ENCODE results near the gene UCHL3.

UCHL3 gene

DNA sequence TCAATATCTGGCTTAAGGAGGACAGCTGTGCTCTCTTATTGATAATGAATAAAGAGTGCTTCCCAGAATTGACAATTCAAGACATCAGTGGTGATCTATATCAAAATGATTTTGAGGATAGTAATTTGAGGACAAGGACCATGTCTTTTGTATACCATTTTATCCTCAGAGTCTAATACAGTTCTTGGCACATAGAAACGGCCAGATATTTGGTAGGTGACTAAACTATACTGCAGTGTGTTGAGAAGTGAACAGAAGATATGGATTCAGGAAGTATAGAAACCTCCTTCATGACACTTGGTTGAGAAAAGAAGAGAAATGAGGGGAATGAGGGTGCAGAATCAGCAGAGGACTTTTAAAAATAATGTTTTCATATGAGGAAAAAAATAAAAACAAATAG is 70.4 kb downstream of the UCHL3 start:
- Histone ChIP-seq H3K36me3 (ENCODE audit: insufficient read depth, low read length) (peaks cover 8% of the 10 kb centered on the region; the same call in 1 of the 2 replicates), H3K9me3 (ENCODE audit: low read depth, low read length) (no peaks in the 10 kb centered on the region), H3K4me3 (peak overlapping the region; percentile 72), H3K9ac (ENCODE audit: insufficient read length) (peak overlapping the region; percentile 36), H3K27ac (peak overlapping the region; percentile 97)
- no peak for DNase-seq (ENCODE audit: low read depth, low spot score)
- TF ChIP-seq FOXP2 (optimal IDR thresholded peaks at IDR 0.05; ENCODE audit: control extremely low read depth, extremely low read length, insufficient read depth) (no peak), EZH2 (IDR thresholded peaks at IDR 0.05) (no peak), POLR2AphosphoS5 (IDR thresholded peaks at IDR 0.05; ENCODE audit: borderline replicate concordance, low read depth, low read length) (no peak)

DNA sequence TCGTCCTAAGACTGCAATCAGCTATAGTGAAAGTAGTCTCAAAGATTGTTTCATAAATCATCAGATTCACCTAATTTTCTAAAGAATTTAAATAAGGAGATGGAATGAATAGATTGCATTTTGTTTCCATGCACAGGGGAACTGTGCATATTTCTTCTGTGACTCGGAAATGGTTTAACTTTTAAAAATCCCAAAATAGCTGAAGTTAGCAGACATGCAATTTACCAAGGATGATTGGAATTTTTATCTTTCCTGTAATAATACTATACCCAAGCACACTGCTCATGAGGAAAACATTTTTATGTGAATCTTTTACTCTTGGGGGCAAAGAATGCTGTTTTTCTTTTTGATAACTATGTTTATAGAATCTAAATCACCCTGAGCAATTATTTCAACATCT is 71.6 kb downstream of the UCHL3 start:
- H3K9ac ChIP-seq (ENCODE audit: insufficient read length) = peak overlapping the region; percentile 36
- peak overlapping the region; percentile 72 for H3K4me3 ChIP-seq
- H3K36me3 ChIP-seq (ENCODE audit: insufficient read depth, low read length) = peaks cover 13% of the 10 kb centered on the region; the same call in 1 of the 2 replicates
- H3K27ac ChIP-seq = peak overlapping the region; percentile 97
- no peaks in the 10 kb centered on the region for H3K9me3 ChIP-seq (ENCODE audit: low read depth, low read length)
- DNase-seq (ENCODE audit: low read depth, low spot score) = peak; percentile 91
- no peak for TF ChIP-seq EZH2 (IDR thresholded peaks at IDR 0.05)
- peak; percentile 50; the same call in 1 of the 2 replicates for TF ChIP-seq POLR2AphosphoS5 (IDR thresholded peaks at IDR 0.05; ENCODE audit: borderline replicate concordance, low read depth, low read length)

DNA sequence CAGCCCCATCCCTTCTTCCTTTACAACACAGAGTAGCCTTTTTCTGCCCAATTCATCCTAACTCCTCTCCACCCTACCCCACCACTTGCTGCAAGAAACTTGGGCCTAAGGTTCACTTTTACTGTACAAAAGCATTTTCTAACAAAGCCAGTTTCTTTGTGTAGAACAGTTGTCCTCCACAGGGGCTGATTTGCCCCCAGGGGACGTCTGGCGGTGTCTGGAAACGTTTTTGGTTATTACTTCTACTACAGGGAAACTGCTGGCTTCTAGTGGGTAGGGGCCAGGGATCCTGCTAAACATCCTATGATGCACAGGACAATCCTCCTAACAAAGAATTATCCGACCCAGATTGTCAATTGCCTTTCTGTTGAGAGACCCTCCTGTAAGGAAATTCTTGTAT is 79.2 kb downstream of the UCHL3 start:
- DNase-seq (ENCODE audit: low read depth, low spot score) = no peak
- H3K9ac ChIP-seq (ENCODE audit: insufficient read length) = no peak overlapping the region
- peak overlapping the region; percentile 55; the same call in 1 of the 2 replicates for H3K27ac ChIP-seq
- no peak for TF ChIP-seq POLR2AphosphoS5 (IDR thresholded peaks at IDR 0.05; ENCODE audit: borderline replicate concordance, low read depth, low read length)
- TF ChIP-seq EZH2 (IDR thresholded peaks at IDR 0.05) = no peak
- no peak for TF ChIP-seq FOXP2 (optimal IDR thresholded peaks at IDR 0.05; ENCODE audit: control extremely low read depth, extremely low read length, insufficient read depth)
- H3K9me3 ChIP-seq (ENCODE audit: low read depth, low read length) = no peaks in the 10 kb centered on the region
- peaks cover 11% of the 10 kb centered on the region; the same call in 1 of the 2 replicates for H3K36me3 ChIP-seq (ENCODE audit: insufficient read depth, low read length)
- no peak overlapping the region for H3K4me3 ChIP-seq

DNA sequence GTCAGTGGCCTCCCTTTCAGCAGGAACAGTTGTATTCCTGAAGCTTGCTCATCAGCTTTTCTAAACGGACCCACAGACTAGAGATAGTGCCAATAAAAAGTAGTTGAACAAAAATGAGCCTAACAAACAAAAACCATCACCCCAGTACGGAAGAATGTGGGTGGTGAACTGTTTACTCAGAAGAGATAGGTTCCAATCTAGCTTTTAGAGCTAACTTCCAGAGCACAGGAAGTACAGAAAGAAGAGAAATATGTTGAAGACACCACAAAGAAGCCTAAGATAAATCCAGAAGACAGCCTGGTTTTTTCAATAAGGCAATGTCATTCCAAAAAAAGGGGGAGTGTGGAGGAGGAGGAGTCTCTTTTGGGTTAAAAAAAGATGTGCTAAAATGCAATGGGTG is 83.7 kb downstream of the UCHL3 start:
- TF ChIP-seq FOXP2 (optimal IDR thresholded peaks at IDR 0.05; ENCODE audit: control extremely low read depth, extremely low read length, insufficient read depth) (no peak), EZH2 (IDR thresholded peaks at IDR 0.05) (no peak), POLR2AphosphoS5 (IDR thresholded peaks at IDR 0.05; ENCODE audit: borderline replicate concordance, low read depth, low read length) (no peak)
- Histone ChIP-seq H3K36me3 (ENCODE audit: insufficient read depth, low read length) (no peaks in the 10 kb centered on the region), H3K9ac (ENCODE audit: insufficient read length) (no peak overlapping the region), H3K9me3 (ENCODE audit: low read depth, low read length) (no peaks in the 10 kb centered on the region), H3K4me3 (no peak overlapping the region), H3K27ac (peak overlapping the region; percentile 90)
- DNase-seq (ENCODE audit: low read depth, low spot score) = no peak

DNA sequence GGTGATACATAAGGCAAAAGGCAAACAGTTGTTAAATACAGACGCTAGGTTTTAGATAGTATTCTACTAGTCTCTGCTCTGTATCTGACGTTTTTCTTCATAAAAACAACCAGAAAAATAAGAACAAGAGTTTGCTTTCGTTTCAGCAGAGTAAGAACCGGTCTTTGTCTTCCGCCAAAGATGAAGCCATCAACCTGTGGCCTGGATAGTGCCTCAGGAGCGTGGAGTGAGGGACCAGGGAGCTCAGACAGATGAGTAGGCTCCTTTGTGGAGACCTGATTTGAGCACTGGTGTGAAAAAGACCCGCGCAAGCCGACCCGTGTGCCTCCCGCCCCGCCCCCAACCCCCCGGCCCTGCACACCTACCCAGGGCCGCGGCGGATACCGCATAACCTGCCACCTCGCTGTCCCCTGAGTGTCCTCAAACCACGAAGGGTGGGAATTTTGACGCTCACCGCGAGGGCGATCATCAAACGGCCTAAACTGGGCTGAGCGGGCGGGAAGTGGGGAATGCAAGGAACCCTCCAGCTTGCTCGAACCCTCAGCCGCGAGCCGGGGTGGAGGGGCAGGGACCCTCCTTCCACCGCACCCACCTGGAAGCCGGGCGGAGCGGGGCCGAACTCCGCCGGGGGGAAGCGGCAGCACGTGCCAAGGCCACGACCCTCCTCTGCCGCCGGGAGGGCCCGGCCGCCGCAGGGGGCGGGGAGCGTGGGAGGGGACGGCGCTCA is 85.7 kb downstream of the UCHL3 start:
- no peak overlapping the region for H3K4me3 ChIP-seq
- H3K9me3 ChIP-seq (ENCODE audit: low read depth, low read length) = no peaks in the 10 kb centered on the region
- H3K36me3 ChIP-seq (ENCODE audit: insufficient read depth, low read length) = peaks cover 2% of the 10 kb centered on the region; the same call in 1 of the 2 replicates
- DNase-seq (ENCODE audit: low read depth, low spot score) = no peak
- H3K9ac ChIP-seq (ENCODE audit: insufficient read length) = no peak overlapping the region
- TF ChIP-seq FOXP2 (optimal IDR thresholded peaks at IDR 0.05; ENCODE audit: control extremely low read depth, extremely low read length, insufficient read depth) (no peak), EZH2 (IDR thresholded peaks at IDR 0.05) (no peak), POLR2AphosphoS5 (IDR thresholded peaks at IDR 0.05; ENCODE audit: borderline replicate concordance, low read depth, low read length) (no peak)
- H3K27ac ChIP-seq = 0 out of 2 replicates have a peak overlapping the region, but pooled peaks have one; percentile 55

DNA sequence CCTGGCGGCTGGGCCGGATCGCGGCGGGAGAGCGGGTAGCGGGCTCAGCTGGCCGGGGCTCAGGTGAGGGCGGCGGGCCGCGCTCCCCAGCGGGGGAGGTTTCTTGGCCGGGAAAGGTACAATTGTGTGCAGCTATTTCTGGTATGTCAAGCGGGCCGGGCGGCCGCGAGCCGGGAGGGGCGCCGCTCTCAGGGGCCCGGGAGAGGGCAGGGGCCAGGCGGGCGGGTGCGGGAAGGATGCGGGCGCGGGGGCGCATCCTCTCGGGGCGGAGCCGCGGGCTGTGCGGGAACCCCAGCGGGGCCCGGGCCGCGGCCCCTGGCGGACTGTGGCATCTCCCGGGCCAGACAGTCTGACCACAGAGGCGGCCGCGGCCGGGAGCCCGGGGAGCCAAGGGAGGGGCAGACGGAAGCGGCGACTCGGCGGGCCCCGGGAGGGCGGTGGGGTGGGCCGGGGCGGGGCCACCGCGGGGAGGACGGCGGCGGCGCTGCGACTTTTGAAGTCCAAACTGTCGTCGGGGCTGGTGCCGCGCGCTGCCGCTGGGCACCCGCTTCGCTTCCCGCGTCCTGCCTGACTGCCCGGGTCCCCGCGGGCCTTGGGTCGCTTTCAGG is 86.3 kb downstream of the UCHL3 start, which contains the start of gene LMO7:
Gene LMO7 (plus strand): TSS at position 503 of the 608 bp plus-strand sequence. CDS start 328 bp downstream, outside the sequence.
- no peak for DNase-seq (ENCODE audit: low read depth, low spot score)
- Histone ChIP-seq H3K9me3 (ENCODE audit: low read depth, low read length) (no peaks in the 10 kb centered on the region), H3K9ac (ENCODE audit: insufficient read length) (peak within 1 kb of the TSS; percentile 78), H3K36me3 (ENCODE audit: insufficient read depth, low read length) (peaks cover 9% of the 10 kb centered on the region), H3K27ac (0 out of 2 replicates have a peak within 1 kb of the TSS, but pooled peaks have one; percentile 55), H3K4me3 (peak within 1 kb of the TSS; percentile 82)
- TF ChIP-seq POLR2AphosphoS5 (IDR thresholded peaks at IDR 0.05; ENCODE audit: borderline replicate concordance, low read depth, low read length) = peak; percentile 51; the same call in 1 of the 2 replicates
- TF ChIP-seq FOXP2 (optimal IDR thresholded peaks at IDR 0.05; ENCODE audit: control extremely low read depth, extremely low read length, insufficient read depth) = no peak
- TF ChIP-seq EZH2 (IDR thresholded peaks at IDR 0.05) = no peak

DNA sequence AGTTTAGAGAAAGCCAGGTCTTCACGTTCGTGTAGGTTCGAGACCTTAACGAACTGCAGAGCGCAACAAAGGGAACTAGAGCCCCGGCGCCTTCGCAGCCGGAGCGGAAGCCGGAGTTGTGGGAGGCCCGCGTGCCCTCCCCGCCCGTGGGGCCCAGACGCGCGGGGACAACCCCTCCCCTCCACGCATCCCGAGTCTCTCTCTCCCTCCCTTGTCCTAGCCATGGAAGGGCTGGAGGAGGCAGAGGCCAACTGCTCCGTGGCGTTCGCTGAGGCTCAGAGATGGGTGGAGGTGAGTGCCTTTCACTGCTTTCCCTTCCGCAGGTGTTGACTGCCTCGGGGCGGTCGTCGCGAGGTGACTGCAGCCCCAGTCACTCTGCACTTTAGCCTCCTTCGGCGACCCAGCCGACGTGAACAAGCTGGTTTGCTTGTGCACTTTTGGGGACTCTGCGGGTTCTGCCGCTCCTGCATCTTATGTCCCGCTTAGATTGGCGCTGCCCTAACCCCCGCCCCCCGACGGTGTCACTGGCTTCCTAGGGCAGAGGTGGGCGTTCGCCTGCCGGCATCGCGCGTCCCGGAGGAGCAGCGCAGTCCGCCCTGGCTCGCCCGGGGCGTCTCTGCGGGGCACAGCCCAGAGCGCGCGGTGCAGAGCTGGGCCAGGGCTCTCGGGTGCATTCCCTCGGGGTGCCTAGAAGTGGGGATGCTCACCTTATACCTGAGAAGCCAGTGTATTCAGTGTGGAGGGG is 87.0 kb downstream of the UCHL3 start:
- Histone ChIP-seq H3K4me3 (peak overlapping the region; percentile 82), H3K36me3 (ENCODE audit: insufficient read depth, low read length) (peaks cover 15% of the 10 kb centered on the region), H3K27ac (no peak overlapping the region), H3K9me3 (ENCODE audit: low read depth, low read length) (no peaks in the 10 kb centered on the region), H3K9ac (ENCODE audit: insufficient read length) (peak overlapping the region; percentile 78)
- DNase-seq (ENCODE audit: low read depth, low spot score) = no peak
- TF ChIP-seq FOXP2 (optimal IDR thresholded peaks at IDR 0.05; ENCODE audit: control extremely low read depth, extremely low read length, insufficient read depth) (no peak), POLR2AphosphoS5 (IDR thresholded peaks at IDR 0.05; ENCODE audit: borderline replicate concordance, low read depth, low read length) (no peak; the same call in 1 of the 2 replicates), EZH2 (IDR thresholded peaks at IDR 0.05) (no peak)

Data from SK-N-MC (cell line).